B cell (primary cell): ENCODE measurements around the gene CCNF. TPM values are rescaled to one million over a fixed set of nuclear protein-coding genes. Genes with fewer than 3 reads are reported as not detected.

Experiments
- ATAC-seq: fragments of 200-7000 bp; cut with Tn5 transposase; one replicate; pipeline ENCODE4 v1.10.0; 2021; ENCODE audit warnings: low read depth, mild to moderate bottlenecking, moderate number of reproducible peaks, moderate library complexity
- CTCF ChIA-PET: fragments of 350-600 bp; sonication (Branson Sonifier 250); formaldehyde crosslinking; loops from one replicate; lab custom pipeline; 2021; ENCODE audit warnings: antibody characterized with exemption, inconsistent platforms; lab: Charles Lee
- POLR2A ChIA-PET: fragments of 350-600 bp; sonication (Branson Sonifier 250); formaldehyde crosslinking; loops from one replicate; lab custom pipeline; 2021; ENCODE audit warnings: antibody characterized with exemption; lab: Charles Lee
- DNase-seq: peaks from one replicate; pipeline ENCODE4 v3.0.0; 2013
- H2AFZ ChIP-seq: 2 replicates; pipeline ENCODE4 v1.6.1; 2012; ENCODE audit warnings: mild to moderate bottlenecking, low read depth, low read length; ENCODE audit not compliant: insufficient read depth, poor library complexity, severe bottlenecking
- H3K27ac ChIP-seq, 2 donors: 1 replicate in 1 of 2; 2 replicates in 1 of 2; pipeline ENCODE4 v1.5.1; 2012 to 2013; ENCODE audit warnings: low read length in 2 of 2, mild to moderate bottlenecking in 2 of 2, moderate library complexity in 1 of 2
- H3K27me3 ChIP-seq, 4 experiments: fragments of 200-600 bp in 1 of 4; sonication (generic) in 1 of 4; replicated peaks in 1 of 4; 1 replicate in 2 of 4; 2 replicates in 2 of 4; pipeline versions ENCODE4 v1.6.1 to v1.7.0; 2013 to 2016; ENCODE audit warnings: low read length in 3 of 4, mild to moderate bottlenecking in 2 of 4, mixed read lengths in 1 of 4, moderate library complexity in 1 of 4; ENCODE audit not compliant: insufficient read depth in 4 of 4, control insufficient read depth in 3 of 4; ENCODE audit errors: control extremely low read depth in 1 of 4
- H3K36me3 ChIP-seq, 2 experiments: replicated peaks in 1 of 2; 1 replicate in 1 of 2; 2 replicates in 1 of 2; pipeline versions ENCODE4 v1.6.1 to v1.7.1; 2013; ENCODE audit warnings: low read length in 1 of 2; ENCODE audit not compliant: insufficient read depth in 2 of 2, control insufficient read depth in 1 of 2; ENCODE audit errors: control extremely low read depth in 1 of 2, extremely low read depth in 1 of 2
- H3K4me1 ChIP-seq, 2 donors: fragments of 200-600 bp in 1 of 2; sonication (generic) in 1 of 2; 1 replicate in 1 of 2; 2 replicates in 1 of 2; pipeline versions ENCODE4 v1.5.1 to v1.6.1; 2013 to 2017; ENCODE audit warnings: low read length in 2 of 2; ENCODE audit not compliant: control insufficient read depth in 2 of 2, insufficient read depth in 2 of 2
- H3K4me2 ChIP-seq: replicated peaks from 2 replicates; pipeline ENCODE3; 2012; ENCODE audit warnings: mild to moderate bottlenecking, low read depth, low read length; ENCODE audit not compliant: poor library complexity, severe bottlenecking
- H3K4me3 ChIP-seq, 5 experiments: fragments of 200-600 bp in 1 of 5; sonication (generic) in 1 of 5; 1 replicate in 3 of 5; 2 replicates in 2 of 5; pipeline versions ENCODE4 v1.5.1 to v1.7.0; 2011 to 2016; ENCODE audit warnings: low read length in 4 of 5, mild to moderate bottlenecking in 4 of 5, low read depth in 2 of 5, control low read depth in 1 of 5, moderate library complexity in 1 of 5; ENCODE audit not compliant: insufficient read depth in 1 of 5; ENCODE audit errors: control extremely low read depth in 1 of 5, extremely low read depth in 1 of 5
- H3K79me2 ChIP-seq: fragments of 200-600 bp; sonication (generic); one replicate; pipeline ENCODE4 v1.6.0; 2016; ENCODE audit warnings: low read length; ENCODE audit not compliant: control insufficient read depth, insufficient read depth
- H3K9ac ChIP-seq: fragments of 200-600 bp; sonication (generic); 2 replicates; pipeline ENCODE4 v1.6.1; 2017; ENCODE audit warnings: mild to moderate bottlenecking, low read length, moderate library complexity
- H3K9me3 ChIP-seq, 3 donors: one replicate each; pipeline versions ENCODE4 v1.6.1 to v1.7.1; 2013; ENCODE audit warnings: low read length in 2 of 3; ENCODE audit not compliant: control insufficient read depth in 2 of 3, insufficient read depth in 1 of 3; ENCODE audit errors: control extremely low read depth in 1 of 3
- H4K20me1 ChIP-seq: 2 replicates; pipeline ENCODE4 v1.6.0; 2012; ENCODE audit warnings: mild to moderate bottlenecking, low read length; ENCODE audit not compliant: insufficient read depth, control insufficient read depth, poor library complexity, severe bottlenecking
- H3K27ac Mint-ChIP-seq: one replicate; pipeline ENCODE4 v1.8.0; 2021; ENCODE audit warnings: mixed read lengths
- H3K27me3 Mint-ChIP-seq: one replicate; pipeline ENCODE4 v1.8.0; 2021; ENCODE audit warnings: mixed read lengths
- H3K4me1 Mint-ChIP-seq: one replicate; pipeline ENCODE4 v1.8.0; 2021; ENCODE audit warnings: mixed read lengths
- H3K4me3 Mint-ChIP-seq: one replicate; pipeline ENCODE4 v1.8.0; 2021; ENCODE audit warnings: mixed read lengths
- H3K9me3 Mint-ChIP-seq: one replicate; pipeline ENCODE4 v1.8.0; 2022; ENCODE audit warnings: mixed read lengths; ENCODE audit not compliant: insufficient read depth
- EZH2 ChIP-seq: IDR thresholded peaks from 2 replicates; pipeline ENCODE4 v1.6.1; 2012; ENCODE audit warnings: borderline replicate concordance, low read depth, mild to moderate bottlenecking, moderate library complexity, low read length; ENCODE audit not compliant: insufficient read depth, poor library complexity, severe bottlenecking
- WGBS: methylation state at CpG from one replicate; pipeline ENCODE4 v1.1.5; 2013; ENCODE audit warnings: missing lambda C conversion rate; ENCODE audit not compliant: insufficient coverage; 5-methylcytosine and 5-hydroxymethylcytosine counted together
- intact Hi-C: fragments of 100-400 bp; cut with micrococcal nuclease; formaldehyde crosslinking; loops from one replicate; pipeline ENCODE4 v1.10.0; 2022
- polyA plus RNA-seq: library from polyadenylated mRNA; depleted of rRNA; stranded (reverse); fragments of >200 nt; gene quantifications from 2 replicates; pipeline ENCODE4 v1.2.3, GENCODE V29; 2012
- total RNA-seq, 2 donors: library from RNA; stranded (reverse); fragments of 120-200 nt in 1 of 2; gene quantifications; 1 replicate in 1 of 2; 2 replicates in 1 of 2; pipeline versions ENCODE4 v1.2.3 to v1.2.4, GENCODE V29; 2013 to 2022
- TF ChIP-seq, protein P1 (sequence below): fragments of 200-600 bp; IDR thresholded peaks from one replicate; pipeline ENCODE4 v1.8.0; 2022; ENCODE audit warnings: antibody characterized with exemption, mild to moderate bottlenecking

Gene CCNF
- total and polyA plus RNA-seq, 2 donors (not counting 1 experiment from before 2014, with no cell fraction given) = 3.2 to 5.3 TPM

DNA sequence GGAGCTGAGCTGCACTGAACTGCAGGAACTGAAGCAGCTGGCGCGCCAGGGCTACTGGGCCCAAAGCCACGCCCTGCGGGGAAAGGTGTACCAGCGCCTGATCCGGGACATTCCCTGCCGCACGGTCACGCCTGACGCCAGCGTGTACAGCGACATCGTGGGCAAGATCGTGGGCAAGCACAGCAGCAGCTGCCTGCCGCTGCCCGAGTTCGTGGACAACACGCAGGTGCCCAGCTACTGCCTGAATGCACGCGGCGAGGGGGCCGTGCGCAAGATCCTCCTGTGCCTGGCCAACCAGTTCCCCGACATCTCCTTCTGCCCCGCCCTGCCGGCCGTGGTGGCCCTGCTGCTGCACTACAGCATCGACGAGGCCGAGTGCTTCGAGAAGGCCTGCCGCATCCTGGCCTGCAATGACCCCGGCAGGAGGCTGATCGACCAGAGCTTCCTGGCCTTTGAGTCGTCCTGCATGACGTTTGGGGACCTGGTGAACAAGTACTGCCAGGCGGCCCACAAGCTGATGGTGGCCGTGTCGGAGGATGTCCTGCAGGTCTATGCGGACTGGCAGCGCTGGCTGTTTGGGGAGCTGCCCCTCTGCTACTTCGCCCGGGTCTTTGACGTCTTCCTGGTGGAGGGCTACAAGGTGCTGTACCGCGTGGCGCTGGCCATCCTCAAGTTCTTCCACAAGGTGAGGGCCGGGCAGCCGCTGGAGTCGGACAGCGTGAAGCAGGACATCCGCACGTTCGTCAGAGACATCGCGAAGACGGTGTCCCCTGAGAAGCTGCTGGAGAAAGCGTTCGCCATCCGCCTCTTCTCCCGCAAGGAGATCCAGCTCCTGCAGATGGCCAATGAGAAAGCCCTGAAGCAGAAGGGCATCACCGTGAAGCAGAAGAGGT lies 67.2 kb downstream of the CCNF start:
- Histone ChIP-seq H3K9me3 (no peaks in the 10 kb centered on the region), H3K4me3 (no peak overlapping the region), H3K27me3 (no peaks in the 10 kb centered on the region), H4K20me1 (no peaks in the 10 kb centered on the region), H3K4me1 (peaks cover 0 to 6% of the 10 kb centered on the region in 2 donors), H3K27ac (no peak overlapping the region), H2AFZ (no peak overlapping the region), H3K79me2 (peaks cover 12% of the 10 kb centered on the region), H3K9ac (no peak overlapping the region), H3K36me3 (peaks cover 0 to 4% of the 10 kb centered on the region in 2 experiments), H3K4me2 (no peak overlapping the region)
- DNase-seq = no peak
- 96% methylated on average over 62 of the region's 62 CpGs for WGBS
- POLR2A ChIA-PET = no interaction called here
- CTCF ChIA-PET = interaction anchor here (0.6 kb wide), 1 partner anchor 94 kb away, joined by 3 read pairs; no protein-coding TSS in a partner anchor
- Mint-ChIP-seq H3K4me1 (peaks cover 2% of the 10 kb centered on the region), H3K27ac (no peak overlapping the region), H3K9me3 (no peaks in the 10 kb centered on the region), H3K4me3 (no peak overlapping the region), H3K27me3 (no peaks in the 10 kb centered on the region)
- intact Hi-C loops = no loop called here
- TF ChIP-seq, protein P1, sequence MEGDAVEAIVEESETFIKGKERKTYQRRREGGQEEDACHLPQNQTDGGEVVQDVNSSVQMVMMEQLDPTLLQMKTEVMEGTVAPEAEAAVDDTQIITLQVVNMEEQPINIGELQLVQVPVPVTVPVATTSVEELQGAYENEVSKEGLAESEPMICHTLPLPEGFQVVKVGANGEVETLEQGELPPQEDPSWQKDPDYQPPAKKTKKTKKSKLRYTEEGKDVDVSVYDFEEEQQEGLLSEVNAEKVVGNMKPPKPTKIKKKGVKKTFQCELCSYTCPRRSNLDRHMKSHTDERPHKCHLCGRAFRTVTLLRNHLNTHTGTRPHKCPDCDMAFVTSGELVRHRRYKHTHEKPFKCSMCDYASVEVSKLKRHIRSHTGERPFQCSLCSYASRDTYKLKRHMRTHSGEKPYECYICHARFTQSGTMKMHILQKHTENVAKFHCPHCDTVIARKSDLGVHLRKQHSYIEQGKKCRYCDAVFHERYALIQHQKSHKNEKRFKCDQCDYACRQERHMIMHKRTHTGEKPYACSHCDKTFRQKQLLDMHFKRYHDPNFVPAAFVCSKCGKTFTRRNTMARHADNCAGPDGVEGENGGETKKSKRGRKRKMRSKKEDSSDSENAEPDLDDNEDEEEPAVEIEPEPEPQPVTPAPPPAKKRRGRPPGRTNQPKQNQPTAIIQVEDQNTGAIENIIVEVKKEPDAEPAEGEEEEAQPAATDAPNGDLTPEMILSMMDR = no peak
- no peak for TF ChIP-seq EZH2
- ATAC-seq = no peak

DNA sequence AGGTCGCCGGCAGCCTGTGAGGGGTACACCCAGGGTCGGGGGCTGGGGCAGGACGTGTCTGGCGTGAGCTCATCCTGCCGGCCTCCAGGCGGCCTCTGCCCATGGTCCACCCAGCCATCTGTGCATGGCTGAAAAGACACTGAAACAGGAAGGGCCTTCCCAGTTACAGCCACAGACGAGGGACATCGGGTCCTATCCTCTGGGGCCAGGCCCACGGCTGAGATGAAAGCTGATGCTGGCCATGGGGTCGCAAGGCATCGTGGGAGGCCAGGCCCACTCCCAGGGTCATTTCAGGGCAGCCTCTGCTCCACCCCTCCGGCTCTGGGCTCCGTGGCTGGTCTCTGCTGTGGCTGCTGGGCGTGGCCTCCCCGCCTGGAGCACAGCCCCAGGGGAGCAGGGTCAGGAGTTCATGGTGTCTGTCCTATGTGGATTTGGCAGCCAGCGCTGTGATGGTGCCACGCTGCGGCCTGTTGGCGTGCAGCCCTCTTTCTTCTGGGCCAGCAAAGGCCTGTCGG lies 67.9 kb downstream of the CCNF start:
- no peak overlapping the region for H2AFZ ChIP-seq
- ChIA-PET CTCF (no interaction called here), POLR2A (no interaction called here)
- H3K4me2 ChIP-seq = no peak overlapping the region
- DNase-seq (no peak), ATAC-seq (no peak)
- Mint-ChIP-seq H3K27me3 (no peaks in the 10 kb centered on the region), H3K4me1 (peaks cover 2% of the 10 kb centered on the region), H3K9me3 (no peaks in the 10 kb centered on the region), H3K27ac (no peak overlapping the region), H3K4me3 (no peak overlapping the region)
- H3K9me3 ChIP-seq = no peaks in the 10 kb centered on the region
- H3K4me1 ChIP-seq = peaks cover 0 to 8% of the 10 kb centered on the region in 2 donors
- no peak overlapping the region for H3K27ac ChIP-seq
- WGBS = 93% methylated on average over 21 of the region's 21 CpGs
- peaks cover 0 to 4% of the 10 kb centered on the region in 2 experiments for H3K36me3 ChIP-seq
- no peak overlapping the region for H3K9ac ChIP-seq
- H3K4me3 ChIP-seq = no peak overlapping the region
- intact Hi-C loops = no loop called here
- H3K27me3 ChIP-seq = no peaks in the 10 kb centered on the region
- peaks cover 16% of the 10 kb centered on the region for H3K79me2 ChIP-seq
- TF ChIP-seq, protein P1 = no peak
- TF ChIP-seq EZH2 = no peak
- H4K20me1 ChIP-seq = no peaks in the 10 kb centered on the region
